NB4 (cell line): ENCODE measurements around the gene KRT13.
A peak's percentile ranks its signal among the peaks of the same experiment; 100 is the strongest.

Source experiments
- DNase-seq: peaks from one replicate; pipeline ENCODE4 v3.0.0; 2010; ENCODE audit warnings: low read depth
- H3K4me3 ChIP-seq: one replicate; pipeline ENCODE4 v1.5.1; 2011; ENCODE audit warnings: mild to moderate bottlenecking, low read depth, low read length, moderate library complexity
- CTCF ChIP-seq: IDR thresholded peaks from one replicate; pipeline ENCODE4 v1.5.1; 2012; ENCODE audit warnings: low read depth, low read length
- MYC ChIP-seq: IDR thresholded peaks from 2 replicates; pipeline ENCODE4 v1.6.1; 2011; ENCODE audit warnings: low read depth, low read length
- POLR2A ChIP-seq: IDR thresholded peaks from 2 replicates; pipeline ENCODE4 v1.6.1; 2011; ENCODE audit warnings: mild to moderate bottlenecking; ENCODE audit not compliant: insufficient read length; ENCODE audit errors: extremely low read depth
- TF ChIP-seq, protein P1 (sequence below): IDR thresholded peaks from 2 replicates; pipeline ENCODE4 v1.6.1; 2011; ENCODE audit warnings: low read depth, low read length

KRT13 gene

DNA sequence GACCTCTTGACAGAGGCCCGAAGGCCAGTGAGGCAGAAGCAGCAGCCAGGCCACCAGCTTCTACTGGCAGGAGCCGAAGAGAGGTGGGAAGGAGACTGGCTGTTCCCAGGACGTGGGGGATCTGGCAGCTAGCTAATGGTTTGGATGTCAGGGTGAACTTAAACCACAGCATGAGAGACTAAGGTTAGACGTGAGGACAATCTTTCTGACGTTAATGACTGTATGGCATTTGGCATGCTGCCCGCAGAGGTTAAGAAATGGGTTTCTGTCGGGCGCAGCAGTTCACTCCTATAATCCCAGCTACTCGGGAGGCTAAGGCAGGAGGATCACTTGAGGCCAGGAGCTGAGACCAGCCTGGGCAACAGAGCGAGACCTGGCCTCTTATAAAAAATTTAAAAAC is 6.3 kb upstream of the KRT13 start:
- TF ChIP-seq MYC, result no peak
- no peak for TF ChIP-seq POLR2A
- TF ChIP-seq CTCF, result no peak
- TF ChIP-seq, protein P1, sequence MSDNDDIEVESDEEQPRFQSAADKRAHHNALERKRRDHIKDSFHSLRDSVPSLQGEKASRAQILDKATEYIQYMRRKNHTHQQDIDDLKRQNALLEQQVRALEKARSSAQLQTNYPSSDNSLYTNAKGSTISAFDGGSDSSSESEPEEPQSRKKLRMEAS, result no peak
- no peak for DNase-seq
- no peak overlapping the region for H3K4me3 ChIP-seq

GRCh38 chr17:41511116-41511515 is 5.7 kb upstream of the KRT13 start:
- no peak for TF ChIP-seq CTCF
- TF ChIP-seq POLR2A, result no peak
- TF ChIP-seq, protein P1, result no peak
- TF ChIP-seq MYC, result no peak
- H3K4me3 ChIP-seq, result no peak overlapping the region
- no peak for DNase-seq

DNA sequence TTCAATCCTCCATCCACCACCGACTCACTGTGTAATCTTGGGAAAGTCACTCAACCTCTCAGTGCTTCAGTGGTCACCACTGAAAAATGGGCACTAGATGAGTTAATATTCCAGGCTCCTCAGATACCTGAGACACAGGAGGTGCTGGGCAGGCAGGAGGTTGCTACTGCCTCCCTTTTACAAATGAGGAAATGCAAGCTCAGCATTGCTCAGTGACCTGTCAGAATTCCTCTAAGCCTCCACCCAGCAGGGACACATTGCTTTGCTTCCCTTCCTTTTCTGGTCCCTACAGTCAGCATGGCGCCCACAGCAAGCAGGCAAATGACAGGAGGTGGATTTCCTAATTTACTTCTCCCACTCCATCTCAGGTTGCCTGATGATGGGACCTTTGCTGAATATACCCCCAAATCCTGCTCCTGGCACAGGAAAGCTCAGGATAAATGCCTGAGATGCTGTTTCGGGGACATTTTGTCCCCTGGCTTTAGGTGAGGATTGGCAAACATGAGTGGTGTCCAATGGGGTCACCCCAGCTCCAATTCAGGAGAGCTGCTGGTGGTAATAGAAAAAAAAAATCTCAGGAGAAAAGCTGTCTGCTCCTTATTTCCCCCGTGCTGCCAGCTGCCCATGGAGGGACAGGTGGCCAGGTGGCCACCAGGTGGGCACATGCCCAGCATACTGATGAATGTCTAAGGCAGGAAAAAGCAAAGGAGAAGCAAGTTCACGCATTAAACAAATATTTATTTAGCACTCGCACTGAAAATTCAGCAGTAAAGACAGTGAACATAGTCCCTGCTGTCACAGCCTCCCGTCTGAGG is 5.0 kb upstream of the KRT13 start:
- no peak for DNase-seq
- no peak overlapping the region for H3K4me3 ChIP-seq
- TF ChIP-seq MYC (no peak), POLR2A (no peak), CTCF (no peak)
- TF ChIP-seq, protein P1, result no peak

GRCh38 chr17:41507315-41507880 is 2.0 kb upstream of the KRT13 start:
- no peak for TF ChIP-seq POLR2A
- no peak for TF ChIP-seq MYC
- TF ChIP-seq, protein P1, result no peak
- no peak for TF ChIP-seq CTCF
- no peak overlapping the region for H3K4me3 ChIP-seq
- DNase-seq, result no peak

GRCh38 chr17:41505809-41506767 is 676 bp upstream of the KRT13 start:
- DNase-seq, result peak; percentile 47
- no peak for TF ChIP-seq POLR2A
- no peak for TF ChIP-seq CTCF
- no peak for TF ChIP-seq MYC
- TF ChIP-seq, protein P1, result no peak
- H3K4me3 ChIP-seq, result no peak overlapping the region
